ENCODE measurements around the gene SGK1.

DNA sequence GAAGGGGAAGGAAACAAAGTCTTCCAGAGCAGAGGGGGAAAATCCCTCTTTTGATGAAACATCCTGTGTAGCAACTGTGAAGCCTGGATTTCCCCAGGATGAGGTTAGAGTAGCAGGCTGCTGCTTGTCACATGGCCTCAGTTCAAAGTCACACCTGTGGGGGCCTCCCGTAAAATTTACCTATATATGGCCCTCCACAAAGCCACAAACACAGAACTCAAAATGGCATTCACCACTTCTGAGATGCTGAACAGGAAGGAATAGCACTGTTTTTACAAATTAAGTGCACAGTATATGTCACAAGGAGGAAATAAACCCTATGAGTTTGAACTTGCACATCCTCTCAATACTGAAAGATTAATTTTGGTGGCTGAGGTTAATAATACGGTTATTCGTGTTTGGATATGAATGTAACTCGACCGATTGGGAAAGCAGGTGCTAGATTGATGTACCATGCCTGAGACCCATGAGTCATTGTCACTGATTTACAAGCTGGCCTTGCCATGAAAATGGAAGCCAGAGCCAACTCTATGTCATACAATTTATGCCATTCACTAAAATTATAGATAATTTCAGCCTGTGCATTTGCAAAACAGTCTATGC is 70.6 kb downstream of the SGK1 start:
- TF ChIP-seq, protein P1, sequence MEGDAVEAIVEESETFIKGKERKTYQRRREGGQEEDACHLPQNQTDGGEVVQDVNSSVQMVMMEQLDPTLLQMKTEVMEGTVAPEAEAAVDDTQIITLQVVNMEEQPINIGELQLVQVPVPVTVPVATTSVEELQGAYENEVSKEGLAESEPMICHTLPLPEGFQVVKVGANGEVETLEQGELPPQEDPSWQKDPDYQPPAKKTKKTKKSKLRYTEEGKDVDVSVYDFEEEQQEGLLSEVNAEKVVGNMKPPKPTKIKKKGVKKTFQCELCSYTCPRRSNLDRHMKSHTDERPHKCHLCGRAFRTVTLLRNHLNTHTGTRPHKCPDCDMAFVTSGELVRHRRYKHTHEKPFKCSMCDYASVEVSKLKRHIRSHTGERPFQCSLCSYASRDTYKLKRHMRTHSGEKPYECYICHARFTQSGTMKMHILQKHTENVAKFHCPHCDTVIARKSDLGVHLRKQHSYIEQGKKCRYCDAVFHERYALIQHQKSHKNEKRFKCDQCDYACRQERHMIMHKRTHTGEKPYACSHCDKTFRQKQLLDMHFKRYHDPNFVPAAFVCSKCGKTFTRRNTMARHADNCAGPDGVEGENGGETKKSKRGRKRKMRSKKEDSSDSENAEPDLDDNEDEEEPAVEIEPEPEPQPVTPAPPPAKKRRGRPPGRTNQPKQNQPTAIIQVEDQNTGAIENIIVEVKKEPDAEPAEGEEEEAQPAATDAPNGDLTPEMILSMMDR (IDR thresholded peaks at IDR 0.05) = no peak
- TF ChIP-seq, protein P2, sequence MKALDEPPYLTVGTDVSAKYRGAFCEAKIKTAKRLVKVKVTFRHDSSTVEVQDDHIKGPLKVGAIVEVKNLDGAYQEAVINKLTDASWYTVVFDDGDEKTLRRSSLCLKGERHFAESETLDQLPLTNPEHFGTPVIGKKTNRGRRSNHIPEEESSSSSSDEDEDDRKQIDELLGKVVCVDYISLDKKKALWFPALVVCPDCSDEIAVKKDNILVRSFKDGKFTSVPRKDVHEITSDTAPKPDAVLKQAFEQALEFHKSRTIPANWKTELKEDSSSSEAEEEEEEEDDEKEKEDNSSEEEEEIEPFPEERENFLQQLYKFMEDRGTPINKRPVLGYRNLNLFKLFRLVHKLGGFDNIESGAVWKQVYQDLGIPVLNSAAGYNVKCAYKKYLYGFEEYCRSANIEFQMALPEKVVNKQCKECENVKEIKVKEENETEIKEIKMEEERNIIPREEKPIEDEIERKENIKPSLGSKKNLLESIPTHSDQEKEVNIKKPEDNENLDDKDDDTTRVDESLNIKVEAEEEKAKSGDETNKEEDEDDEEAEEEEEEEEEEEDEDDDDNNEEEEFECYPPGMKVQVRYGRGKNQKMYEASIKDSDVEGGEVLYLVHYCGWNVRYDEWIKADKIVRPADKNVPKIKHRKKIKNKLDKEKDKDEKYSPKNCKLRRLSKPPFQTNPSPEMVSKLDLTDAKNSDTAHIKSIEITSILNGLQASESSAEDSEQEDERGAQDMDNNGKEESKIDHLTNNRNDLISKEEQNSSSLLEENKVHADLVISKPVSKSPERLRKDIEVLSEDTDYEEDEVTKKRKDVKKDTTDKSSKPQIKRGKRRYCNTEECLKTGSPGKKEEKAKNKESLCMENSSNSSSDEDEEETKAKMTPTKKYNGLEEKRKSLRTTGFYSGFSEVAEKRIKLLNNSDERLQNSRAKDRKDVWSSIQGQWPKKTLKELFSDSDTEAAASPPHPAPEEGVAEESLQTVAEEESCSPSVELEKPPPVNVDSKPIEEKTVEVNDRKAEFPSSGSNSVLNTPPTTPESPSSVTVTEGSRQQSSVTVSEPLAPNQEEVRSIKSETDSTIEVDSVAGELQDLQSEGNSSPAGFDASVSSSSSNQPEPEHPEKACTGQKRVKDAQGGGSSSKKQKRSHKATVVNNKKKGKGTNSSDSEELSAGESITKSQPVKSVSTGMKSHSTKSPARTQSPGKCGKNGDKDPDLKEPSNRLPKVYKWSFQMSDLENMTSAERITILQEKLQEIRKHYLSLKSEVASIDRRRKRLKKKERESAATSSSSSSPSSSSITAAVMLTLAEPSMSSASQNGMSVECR (CRISPR knock-in tag; IDR thresholded peaks at IDR 0.05; ENCODE audit: borderline replicate concordance) = no peak
- no peak for TF ChIP-seq ETV6 (CRISPR knock-in tag; IDR thresholded peaks at IDR 0.05)
- TF ChIP-seq ATF1 (CRISPR knock-in tag; IDR thresholded peaks at IDR 0.05) = no peak
- TF ChIP-seq, protein P3, sequence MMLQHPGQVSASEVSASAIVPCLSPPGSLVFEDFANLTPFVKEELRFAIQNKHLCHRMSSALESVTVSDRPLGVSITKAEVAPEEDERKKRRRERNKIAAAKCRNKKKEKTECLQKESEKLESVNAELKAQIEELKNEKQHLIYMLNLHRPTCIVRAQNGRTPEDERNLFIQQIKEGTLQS (CRISPR knock-in tag; conservative IDR thresholded peaks at IDR 0.05) = no peak
- TF ChIP-seq, protein P4, sequence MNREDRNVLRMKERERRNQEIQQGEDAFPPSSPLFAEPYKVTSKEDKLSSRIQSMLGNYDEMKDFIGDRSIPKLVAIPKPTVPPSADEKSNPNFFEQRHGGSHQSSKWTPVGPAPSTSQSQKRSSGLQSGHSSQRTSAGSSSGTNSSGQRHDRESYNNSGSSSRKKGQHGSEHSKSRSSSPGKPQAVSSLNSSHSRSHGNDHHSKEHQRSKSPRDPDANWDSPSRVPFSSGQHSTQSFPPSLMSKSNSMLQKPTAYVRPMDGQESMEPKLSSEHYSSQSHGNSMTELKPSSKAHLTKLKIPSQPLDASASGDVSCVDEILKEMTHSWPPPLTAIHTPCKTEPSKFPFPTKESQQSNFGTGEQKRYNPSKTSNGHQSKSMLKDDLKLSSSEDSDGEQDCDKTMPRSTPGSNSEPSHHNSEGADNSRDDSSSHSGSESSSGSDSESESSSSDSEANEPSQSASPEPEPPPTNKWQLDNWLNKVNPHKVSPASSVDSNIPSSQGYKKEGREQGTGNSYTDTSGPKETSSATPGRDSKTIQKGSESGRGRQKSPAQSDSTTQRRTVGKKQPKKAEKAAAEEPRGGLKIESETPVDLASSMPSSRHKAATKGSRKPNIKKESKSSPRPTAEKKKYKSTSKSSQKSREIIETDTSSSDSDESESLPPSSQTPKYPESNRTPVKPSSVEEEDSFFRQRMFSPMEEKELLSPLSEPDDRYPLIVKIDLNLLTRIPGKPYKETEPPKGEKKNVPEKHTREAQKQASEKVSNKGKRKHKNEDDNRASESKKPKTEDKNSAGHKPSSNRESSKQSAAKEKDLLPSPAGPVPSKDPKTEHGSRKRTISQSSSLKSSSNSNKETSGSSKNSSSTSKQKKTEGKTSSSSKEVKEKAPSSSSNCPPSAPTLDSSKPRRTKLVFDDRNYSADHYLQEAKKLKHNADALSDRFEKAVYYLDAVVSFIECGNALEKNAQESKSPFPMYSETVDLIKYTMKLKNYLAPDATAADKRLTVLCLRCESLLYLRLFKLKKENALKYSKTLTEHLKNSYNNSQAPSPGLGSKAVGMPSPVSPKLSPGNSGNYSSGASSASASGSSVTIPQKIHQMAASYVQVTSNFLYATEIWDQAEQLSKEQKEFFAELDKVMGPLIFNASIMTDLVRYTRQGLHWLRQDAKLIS (CRISPR knock-in tag; IDR thresholded peaks at IDR 0.05; ENCODE audit: borderline replicate concordance) = no peak
- no peak for TF ChIP-seq CREB1 (CRISPR knock-in tag; IDR thresholded peaks at IDR 0.05)
- no peak for TF ChIP-seq ZNF121 (CRISPR knock-in tag; IDR thresholded peaks at IDR 0.05)
